H9 (cell line): ENCODE results near the gene SRP19. TPM values are rescaled to one million over a fixed set of nuclear protein-coding genes. Genes with fewer than 3 reads are reported as not detected.

ENCODE experiments used
- DNase-seq: peaks from one replicate; pipeline ENCODE4 v3.0.0-alpha.2; 2017
- H2AFZ ChIP-seq: one replicate; pipeline ENCODE4 v1.6.1; 2013; ENCODE audit warnings: mild to moderate bottlenecking, low read length, control low read depth, moderate library complexity
- H2AK5ac ChIP-seq: 2 replicates; pipeline ENCODE4 v1.6.1; 2013; ENCODE audit warnings: low read length, control low read depth, mixed read lengths; ENCODE audit not compliant: insufficient read length
- H2BK120ac ChIP-seq: one replicate; pipeline ENCODE4 v1.6.1; 2013; ENCODE audit warnings: low read depth, mild to moderate bottlenecking, low read length, control low read depth, inconsistent platforms; ENCODE audit not compliant: poor library complexity, severe bottlenecking
- H2BK12ac ChIP-seq: 2 replicates; pipeline ENCODE4 v1.6.1; 2013; ENCODE audit warnings: low read length, control low read depth, mixed read lengths, low read depth; ENCODE audit not compliant: insufficient read length
- H2BK15ac ChIP-seq: 2 replicates; pipeline ENCODE4 v1.6.1; 2013; ENCODE audit warnings: low read depth, low read length, control low read depth
- H2BK20ac ChIP-seq: one replicate; pipeline ENCODE4 v1.6.1; 2013; ENCODE audit warnings: low read depth, mild to moderate bottlenecking, low read length, control low read depth, inconsistent platforms; ENCODE audit not compliant: poor library complexity, severe bottlenecking
- H2BK5ac ChIP-seq: 2 replicates; pipeline ENCODE4 v1.6.1; 2013; ENCODE audit warnings: low read length, control low read depth, mixed read lengths; ENCODE audit not compliant: insufficient read length
- H3K14ac ChIP-seq: 2 replicates; pipeline ENCODE4 v1.6.1; 2013; ENCODE audit warnings: low read length, control low read depth; ENCODE audit not compliant: insufficient read depth
- H3K18ac ChIP-seq: 2 replicates; pipeline ENCODE4 v1.6.1; 2013; ENCODE audit warnings: low read depth, mild to moderate bottlenecking, mixed read lengths, low read length, control low read depth; ENCODE audit not compliant: insufficient read length
- H3K23ac ChIP-seq: 2 replicates; pipeline ENCODE4 v1.6.1; 2013; ENCODE audit warnings: low read length, control low read depth, mixed read lengths, low read depth; ENCODE audit not compliant: insufficient read length
- H3K23me2 ChIP-seq: 2 replicates; pipeline ENCODE4 v1.6.1; 2013; ENCODE audit warnings: low read depth, mild to moderate bottlenecking, mixed read lengths, low read length, control low read depth; ENCODE audit not compliant: insufficient read length, poor library complexity, severe bottlenecking
- H3K27ac ChIP-seq: 2 replicates; pipeline ENCODE4 v1.5.1; 2013; ENCODE audit warnings: low read length, control low read depth, mixed read lengths, low read depth; ENCODE audit not compliant: insufficient read length
- H3K27me3 ChIP-seq: 2 replicates; pipeline ENCODE4 v1.6.1; 2013; ENCODE audit warnings: low read length, control low read depth, inconsistent platforms; ENCODE audit not compliant: insufficient read depth
- H3K4ac ChIP-seq: 2 replicates; pipeline ENCODE4 v1.6.1; 2013; ENCODE audit warnings: low read depth, mild to moderate bottlenecking, control low read depth, inconsistent platforms, low read length, moderate library complexity
- H3K4me1 ChIP-seq: 2 replicates; pipeline ENCODE4 v1.6.1; 2013; ENCODE audit warnings: low read length, control low read depth, inconsistent platforms; ENCODE audit not compliant: insufficient read depth
- H3K4me2 ChIP-seq: 2 replicates; pipeline ENCODE4 v1.6.1; 2013; ENCODE audit warnings: low read length, control low read depth, mixed read lengths; ENCODE audit not compliant: insufficient read length, insufficient read depth
- H3K56ac ChIP-seq: 2 replicates; pipeline ENCODE4 v1.6.1; 2013; ENCODE audit warnings: low read depth, mild to moderate bottlenecking, mixed read lengths, low read length, control low read depth; ENCODE audit not compliant: insufficient read length
- H3K79me1 ChIP-seq: 2 replicates; pipeline ENCODE4 v1.6.1; 2013; ENCODE audit warnings: low read depth, mild to moderate bottlenecking, moderate library complexity, low read length, control low read depth, inconsistent platforms; ENCODE audit not compliant: insufficient read depth, poor library complexity, severe bottlenecking
- H3K79me2 ChIP-seq: 2 replicates; pipeline ENCODE4 v1.6.1; 2013; ENCODE audit warnings: low read length, control low read depth, inconsistent platforms; ENCODE audit not compliant: insufficient read depth
- H3K9ac ChIP-seq: 2 replicates; pipeline ENCODE4 v1.6.1; 2013; ENCODE audit warnings: low read length, control low read depth, mixed read lengths; ENCODE audit not compliant: insufficient read length; ENCODE audit errors: extremely low read depth
- H3K9me3 ChIP-seq: one replicate; pipeline ENCODE4 v1.6.1; 2013; ENCODE audit warnings: low read depth, low read length, inconsistent platforms; ENCODE audit not compliant: control insufficient read depth
- H3T11ph ChIP-seq: one replicate; pipeline ENCODE4 v1.6.1; 2013; ENCODE audit warnings: mild to moderate bottlenecking, low read length, control low read depth, inconsistent platforms
- H4K20me1 ChIP-seq: one replicate; pipeline ENCODE4 v1.6.1; 2013; ENCODE audit not compliant: control insufficient read depth, insufficient read length, insufficient read depth
- H4K5ac ChIP-seq: 2 replicates; pipeline ENCODE4 v1.6.1; 2013; ENCODE audit warnings: low read depth, mild to moderate bottlenecking, mixed read lengths, low read length, control low read depth; ENCODE audit not compliant: insufficient read length
- H4K8ac ChIP-seq: replicated peaks from 2 replicates; pipeline ENCODE4 v1.6.1; 2013; ENCODE audit warnings: low read length, control low read depth, mixed read lengths, low read depth; ENCODE audit not compliant: insufficient read length
- H4K91ac ChIP-seq: 2 replicates; pipeline ENCODE4 v1.6.1; 2013; ENCODE audit warnings: low read depth, mild to moderate bottlenecking, moderate library complexity, mixed read lengths, low read length, control low read depth; ENCODE audit not compliant: insufficient read length
- H3K27ac Mint-ChIP-seq, 3 experiments: 2 replicates in 2 of 3; 3 replicates in 1 of 3; pipeline ENCODE4 v1.8.0; 2020 to 2021; ENCODE audit warnings: mixed read lengths in 3 of 3, mild to moderate bottlenecking in 1 of 3, moderate library complexity in 1 of 3
- H3K27me3 Mint-ChIP-seq: 2 replicates; pipeline ENCODE4 v1.8.0; 2021; ENCODE audit warnings: low read depth, mild to moderate bottlenecking, moderate library complexity, mixed read lengths
- H3K36me3 Mint-ChIP-seq, 3 experiments: 2 replicates in 2 of 3; 3 replicates in 1 of 3; pipeline ENCODE4 v1.8.0; 2020 to 2021; ENCODE audit warnings: low read depth in 3 of 3, mixed read lengths in 3 of 3; ENCODE audit not compliant: insufficient read depth in 1 of 3
- H3K4me1 Mint-ChIP-seq, 2 experiments: 2 replicates each; pipeline ENCODE4 v1.8.0; 2020; ENCODE audit warnings: mixed read lengths in 2 of 2
- H3K4me3 Mint-ChIP-seq, 2 experiments: 2 replicates in 1 of 2; 3 replicates in 1 of 2; pipeline ENCODE4 v1.8.0; 2020 to 2021; ENCODE audit warnings: mild to moderate bottlenecking in 2 of 2, mixed read lengths in 2 of 2, moderate library complexity in 1 of 2
- H3K9me3 Mint-ChIP-seq, 2 experiments: 2 replicates in 1 of 2; 3 replicates in 1 of 2; pipeline ENCODE4 v1.8.0; 2020; ENCODE audit warnings: mild to moderate bottlenecking in 2 of 2, mixed read lengths in 2 of 2, moderate library complexity in 1 of 2
- WGBS: extraction: QIAGEN DNeasy Blood & Tissue Kit; methylation state at CpG from one replicate; pipeline ENCODE4 v1.1.7; 2013; ENCODE audit warnings: missing lambda C conversion rate, low lambda C conversion rate, mixed read lengths; ENCODE audit not compliant: insufficient read length; ENCODE audit errors: extremely low coverage; 5-methylcytosine and 5-hydroxymethylcytosine counted together
- total RNA-seq: library from RNA; stranded (reverse); gene quantifications from 2 replicates; pipeline ENCODE4 v1.2.1, GENCODE V29; 2021
- TF ChIP-seq, protein P1 (sequence below): fragments of 200-600 bp; sonication (generic); conservative IDR thresholded peaks from 3 replicates; pipeline ENCODE4 v1.8.0; 2021; ENCODE audit warnings: antibody characterized with exemption, mild to moderate bottlenecking

The SRP19 gene
- total RNA-seq, 1 experiment from 2014 or later: 78.9 TPM

DNA sequence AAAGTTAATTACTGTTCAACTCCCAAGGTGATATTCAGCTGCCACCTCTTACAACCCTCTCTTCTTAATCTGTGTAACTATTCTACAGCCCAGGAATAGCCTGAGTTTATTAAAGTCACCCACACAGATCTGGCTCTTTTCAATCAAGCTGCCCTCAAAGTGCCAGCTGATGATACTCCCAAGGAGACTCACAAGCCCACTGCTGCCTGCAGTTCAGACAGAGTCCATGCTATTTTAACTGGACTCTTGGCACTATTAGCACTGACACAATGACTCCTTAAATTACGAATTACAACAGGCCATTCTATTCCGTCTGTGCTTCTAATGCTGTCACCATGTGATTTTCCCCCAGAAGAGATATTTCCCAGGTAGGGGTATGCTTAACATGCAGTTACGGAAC lies 34.6 kb downstream of the SRP19 start:
- no peaks in the 10 kb centered on the region for H3K23me2 ChIP-seq
- peak overlapping the region in 2 of 3 experiments; percentile 61 to 64; a peak in 2 of 7 replicates for H3K27ac Mint-ChIP-seq
- H2BK5ac ChIP-seq: no peak overlapping the region
- no peak overlapping the region for H3K56ac ChIP-seq
- H4K20me1 ChIP-seq: no peaks in the 10 kb centered on the region
- H2BK120ac ChIP-seq: no peak overlapping the region
- DNase-seq: no peak
- H2BK20ac ChIP-seq: no peak overlapping the region
- no peaks in the 10 kb centered on the region for H3K27me3 Mint-ChIP-seq
- no peaks in the 10 kb centered on the region for H3K4me1 ChIP-seq
- no peak overlapping the region for H4K8ac ChIP-seq
- H2BK12ac ChIP-seq: no peak overlapping the region
- TF ChIP-seq, protein P1, sequence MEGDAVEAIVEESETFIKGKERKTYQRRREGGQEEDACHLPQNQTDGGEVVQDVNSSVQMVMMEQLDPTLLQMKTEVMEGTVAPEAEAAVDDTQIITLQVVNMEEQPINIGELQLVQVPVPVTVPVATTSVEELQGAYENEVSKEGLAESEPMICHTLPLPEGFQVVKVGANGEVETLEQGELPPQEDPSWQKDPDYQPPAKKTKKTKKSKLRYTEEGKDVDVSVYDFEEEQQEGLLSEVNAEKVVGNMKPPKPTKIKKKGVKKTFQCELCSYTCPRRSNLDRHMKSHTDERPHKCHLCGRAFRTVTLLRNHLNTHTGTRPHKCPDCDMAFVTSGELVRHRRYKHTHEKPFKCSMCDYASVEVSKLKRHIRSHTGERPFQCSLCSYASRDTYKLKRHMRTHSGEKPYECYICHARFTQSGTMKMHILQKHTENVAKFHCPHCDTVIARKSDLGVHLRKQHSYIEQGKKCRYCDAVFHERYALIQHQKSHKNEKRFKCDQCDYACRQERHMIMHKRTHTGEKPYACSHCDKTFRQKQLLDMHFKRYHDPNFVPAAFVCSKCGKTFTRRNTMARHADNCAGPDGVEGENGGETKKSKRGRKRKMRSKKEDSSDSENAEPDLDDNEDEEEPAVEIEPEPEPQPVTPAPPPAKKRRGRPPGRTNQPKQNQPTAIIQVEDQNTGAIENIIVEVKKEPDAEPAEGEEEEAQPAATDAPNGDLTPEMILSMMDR: no peak
- H3K9ac ChIP-seq: no peak overlapping the region
- H3K36me3 Mint-ChIP-seq: peaks cover 10 to 34% (median 32%) of the 10 kb centered on the region in 3 experiments; a peak in 6 of 7 replicates
- no peak overlapping the region for H2AFZ ChIP-seq
- no peak overlapping the region for H3K23ac ChIP-seq
- no peak overlapping the region for H3K14ac ChIP-seq
- H2AK5ac ChIP-seq: no peak overlapping the region
- no peaks in the 10 kb centered on the region for H3K9me3 Mint-ChIP-seq
- H3K9me3 ChIP-seq: no peaks in the 10 kb centered on the region
- H3K27me3 ChIP-seq: no peaks in the 10 kb centered on the region
- no peak overlapping the region for H2BK15ac ChIP-seq
- H4K91ac ChIP-seq: no peak overlapping the region
- H3K79me2 ChIP-seq: no peaks in the 10 kb centered on the region
- no peaks in the 10 kb centered on the region for H3K79me1 ChIP-seq
- H3K18ac ChIP-seq: no peak overlapping the region
- no peak overlapping the region for H3K4me2 ChIP-seq
- H3K4me3 Mint-ChIP-seq: no peak overlapping the region
- H3K4me1 Mint-ChIP-seq: 0 out of 4 replicates have a peak, but pooled peaks cover 0 to 3% of the 10 kb centered on the region in 2 experiments
- WGBS: no CpG with 5 or more reads among the region's 3 CpGs
- H3K27ac ChIP-seq: no peak overlapping the region
- no peak overlapping the region for H3T11ph ChIP-seq
- H4K5ac ChIP-seq: no peak overlapping the region
- H3K4ac ChIP-seq: no peak overlapping the region
